Glutamatergic neuron (in vitro differentiated cells): ENCODE measurements around the gene TOR1B. TPM values are rescaled to one million over a fixed set of nuclear protein-coding genes. Genes with fewer than 3 reads are reported as not detected.

Experiments used
- DNase-seq: peaks from one replicate; pipeline ENCODE4 v3.0.0; 2022
- H3K27ac Mint-ChIP-seq: one replicate; pipeline ENCODE4 v1.8.0; 2020; ENCODE audit warnings: mild to moderate bottlenecking, mixed read lengths, inconsistent platforms; ENCODE audit not compliant: unreplicated experiment
- H3K27me3 Mint-ChIP-seq: one replicate; pipeline ENCODE4 v1.8.0; 2020; ENCODE audit warnings: mild to moderate bottlenecking, moderate library complexity, mixed read lengths, inconsistent platforms; ENCODE audit not compliant: unreplicated experiment
- H3K36me3 Mint-ChIP-seq: one replicate; pipeline ENCODE4 v1.8.0; 2020; ENCODE audit warnings: mild to moderate bottlenecking, mixed read lengths, inconsistent platforms; ENCODE audit not compliant: unreplicated experiment
- H3K4me1 Mint-ChIP-seq: one replicate; pipeline ENCODE4 v1.8.0; 2020; ENCODE audit warnings: mild to moderate bottlenecking, low read depth, mixed read lengths, inconsistent platforms; ENCODE audit not compliant: unreplicated experiment
- H3K4me3 Mint-ChIP-seq: one replicate; pipeline ENCODE4 v1.8.0; 2020; ENCODE audit warnings: mild to moderate bottlenecking, mixed read lengths, inconsistent platforms; ENCODE audit not compliant: unreplicated experiment
- H3K9me3 Mint-ChIP-seq: one replicate; pipeline ENCODE4 v1.8.0; 2020; ENCODE audit warnings: mild to moderate bottlenecking, moderate library complexity, mixed read lengths, inconsistent platforms; ENCODE audit not compliant: unreplicated experiment
- total RNA-seq: library from RNA; stranded (reverse); fragmentation: NEBNext Ultra II Directional; extraction: Animal tissue kit (Norgen Biotek cat#: 25700); gene quantifications from one replicate; pipeline ENCODE4 v1.2.1, GENCODE V29; 2021; ENCODE audit not compliant: unreplicated experiment
- TF ChIP-seq, protein P1 (sequence below): fragments of 200-600 bp; sonication (generic); IDR thresholded peaks from one replicate; pipeline ENCODE4 v1.5.0; 2021; ENCODE audit not compliant: partially characterized antibody, unreplicated experiment

Gene TOR1B
- total RNA-seq, 1 donor from 2014 or later: 33.5 TPM

GRCh38 chr9:129828051-129828450 lies 25.1 kb downstream of the TOR1B start:
- H3K27ac Mint-ChIP-seq: no peak overlapping the region
- H3K36me3 Mint-ChIP-seq: no peaks in the 10 kb centered on the region
- peaks cover under 1% of the 10 kb centered on the region for H3K4me1 Mint-ChIP-seq
- DNase-seq: no peak
- H3K27me3 Mint-ChIP-seq: no peaks in the 10 kb centered on the region
- TF ChIP-seq, protein P1, sequence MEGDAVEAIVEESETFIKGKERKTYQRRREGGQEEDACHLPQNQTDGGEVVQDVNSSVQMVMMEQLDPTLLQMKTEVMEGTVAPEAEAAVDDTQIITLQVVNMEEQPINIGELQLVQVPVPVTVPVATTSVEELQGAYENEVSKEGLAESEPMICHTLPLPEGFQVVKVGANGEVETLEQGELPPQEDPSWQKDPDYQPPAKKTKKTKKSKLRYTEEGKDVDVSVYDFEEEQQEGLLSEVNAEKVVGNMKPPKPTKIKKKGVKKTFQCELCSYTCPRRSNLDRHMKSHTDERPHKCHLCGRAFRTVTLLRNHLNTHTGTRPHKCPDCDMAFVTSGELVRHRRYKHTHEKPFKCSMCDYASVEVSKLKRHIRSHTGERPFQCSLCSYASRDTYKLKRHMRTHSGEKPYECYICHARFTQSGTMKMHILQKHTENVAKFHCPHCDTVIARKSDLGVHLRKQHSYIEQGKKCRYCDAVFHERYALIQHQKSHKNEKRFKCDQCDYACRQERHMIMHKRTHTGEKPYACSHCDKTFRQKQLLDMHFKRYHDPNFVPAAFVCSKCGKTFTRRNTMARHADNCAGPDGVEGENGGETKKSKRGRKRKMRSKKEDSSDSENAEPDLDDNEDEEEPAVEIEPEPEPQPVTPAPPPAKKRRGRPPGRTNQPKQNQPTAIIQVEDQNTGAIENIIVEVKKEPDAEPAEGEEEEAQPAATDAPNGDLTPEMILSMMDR: no peak
- no peak overlapping the region for H3K4me3 Mint-ChIP-seq
- peaks cover 2% of the 10 kb centered on the region for H3K9me3 Mint-ChIP-seq

- Mint-ChIP-seq H3K27me3 (no peaks in the 10 kb centered on the region), H3K36me3 (no peaks in the 10 kb centered on the region), H3K4me3 (no peak overlapping the region), H3K9me3 (peaks cover 2% of the 10 kb centered on the region), H3K4me1 (peaks cover 1% of the 10 kb centered on the region), H3K27ac (no peak overlapping the region)
- no peak for DNase-seq
- TF ChIP-seq, protein P1: no peak
Observed at GRCh38 chr9:129828969-129829368, 26.0 kb downstream of the TOR1B start.

DNA sequence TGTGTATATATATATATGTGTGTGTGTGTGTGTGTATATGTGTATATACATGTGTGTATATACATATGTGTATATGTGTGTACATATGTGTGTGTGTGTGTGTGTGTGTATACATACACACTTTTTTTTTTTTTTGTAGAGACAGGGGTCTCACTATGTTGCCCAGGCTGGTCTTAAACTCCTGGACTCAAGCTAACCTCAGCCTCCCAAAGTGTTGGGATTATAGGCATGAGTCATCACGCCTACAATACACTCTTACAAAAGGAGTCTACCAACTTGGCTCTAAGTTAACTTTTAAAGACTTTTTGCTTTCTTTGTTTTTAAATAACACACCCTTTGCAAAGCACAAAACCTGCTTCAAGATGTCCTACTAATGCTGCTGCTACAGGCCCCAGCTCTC lies 30.0 kb downstream of the TOR1B start:
- TF ChIP-seq, protein P1: no peak
- Mint-ChIP-seq H3K27me3 (peaks cover 2% of the 10 kb centered on the region), H3K27ac (no peak overlapping the region), H3K4me1 (peaks cover 15% of the 10 kb centered on the region), H3K4me3 (peak overlapping the region; percentile 12), H3K9me3 (peaks cover 2% of the 10 kb centered on the region), H3K36me3 (no peaks in the 10 kb centered on the region)
- no peak for DNase-seq

GRCh38 chr9:129834489-129835127 lies 31.6 kb downstream of the TOR1B start:
- TF ChIP-seq, protein P1: no peak
- H3K4me1 Mint-ChIP-seq: peaks cover 25% of the 10 kb centered on the region
- H3K27ac Mint-ChIP-seq: peak overlapping the region; percentile 90
- H3K27me3 Mint-ChIP-seq: peaks cover 7% of the 10 kb centered on the region
- no peak for DNase-seq
- H3K9me3 Mint-ChIP-seq: peaks cover 2% of the 10 kb centered on the region
- H3K4me3 Mint-ChIP-seq: peak overlapping the region; percentile 99
- no peaks in the 10 kb centered on the region for H3K36me3 Mint-ChIP-seq

- Mint-ChIP-seq H3K36me3 (no peaks in the 10 kb centered on the region), H3K27ac (peak within 1 kb of the TSS; percentile 90), H3K4me1 (peaks cover 25% of the 10 kb centered on the region), H3K9me3 (peaks cover 2% of the 10 kb centered on the region), H3K4me3 (peak within 1 kb of the TSS; percentile 99), H3K27me3 (peaks cover 7% of the 10 kb centered on the region)
- TF ChIP-seq, protein P1: no peak
- DNase-seq: peak; percentile 98
Observed at GRCh38 chr9:129835128-129835859, 32.3 kb downstream of the TOR1B start, which contains the start of the genes C9orf78 and USP20. TSS of gene C9orf78 (minus strand) at chr9:129835275. CDS start at chr9:129835221, 54 bp downstream. TSS of gene USP20 (plus strand) at chr9:129835458. CDS start at chr9:129852556, 17,098 bp downstream.
